Neutrophil (primary cell): ENCODE measurements around the gene PAOX.
"Not testable (repeated sequence)": the region's sequence is repeated elsewhere in the genome, so short reads cannot be mapped to it uniquely, and the experiment has no call there.

Experiments used
- H3K27ac ChIP-seq: fragments of 200-600 bp; sonication (generic); 2 replicates; pipeline ENCODE4 v1.5.1; 2016; ENCODE audit warnings: mild to moderate bottlenecking, moderate library complexity
- H3K27me3 ChIP-seq: fragments of 200-600 bp; sonication (generic); 2 replicates; pipeline ENCODE4 v1.6.0; 2016; ENCODE audit warnings: mild to moderate bottlenecking
- H3K36me3 ChIP-seq: fragments of 200-600 bp; sonication (generic); 2 replicates; pipeline ENCODE4 v1.5.1; 2017
- H3K4me1 ChIP-seq, 2 experiments: fragments of 200-600 bp in 1 of 2; sonication (generic) in 1 of 2; 1 replicate in 1 of 2; 2 replicates in 1 of 2; pipeline versions ENCODE4 v1.5.1 to v1.6.1; 2013 to 2016; ENCODE audit warnings: low read depth in 1 of 2, low read length in 1 of 2, mild to moderate bottlenecking in 1 of 2, moderate library complexity in 1 of 2; ENCODE audit not compliant: control insufficient read depth in 1 of 2, insufficient read depth in 1 of 2
- H3K4me3 ChIP-seq, 2 experiments: fragments of 200-600 bp in 1 of 2; sonication (generic) in 1 of 2; 1 replicate in 1 of 2; 2 replicates in 1 of 2; pipeline ENCODE4 v1.5.1; 2013 to 2016; ENCODE audit warnings: low read depth in 1 of 2, low read length in 1 of 2, mild to moderate bottlenecking in 1 of 2, moderate library complexity in 1 of 2
- H3K9me3 ChIP-seq: fragments of 200-600 bp; sonication (generic); 2 replicates; pipeline ENCODE4 v1.5.1; 2016
- TF ChIP-seq, protein P1 (sequence below): fragments of 200-600 bp; sonication (generic); IDR thresholded peaks from 2 replicates; pipeline ENCODE4 v1.5.1; 2016; ENCODE audit warnings: antibody characterized with exemption

The PAOX gene

DNA sequence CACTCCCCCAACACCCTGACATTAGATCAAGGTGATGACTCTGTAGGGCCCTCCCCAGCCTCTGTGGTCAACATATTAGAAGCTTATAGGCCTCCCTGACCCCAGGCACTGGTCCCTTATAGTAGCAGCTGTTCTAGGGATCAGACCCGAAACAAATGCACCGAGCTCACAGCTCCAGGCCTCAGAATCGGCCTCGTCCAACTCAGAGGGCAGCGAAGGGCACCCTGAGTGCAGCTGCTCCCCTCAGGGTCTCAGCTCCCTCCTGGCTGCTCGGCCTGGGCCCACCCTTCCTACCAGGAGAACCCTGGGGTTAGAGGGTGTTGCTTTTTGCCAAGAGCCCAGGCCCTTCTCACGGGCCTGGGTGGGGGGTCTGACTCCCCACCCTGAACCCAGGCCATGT lies 10.9 kb upstream of the PAOX start:
- Histone ChIP-seq H3K27ac (no peak overlapping the region), H3K4me1 (peaks cover 0 to 5% of the 10 kb centered on the region in 2 experiments), H3K9me3 (no peaks in the 10 kb centered on the region), H3K4me3 (no peak overlapping the region), H3K36me3 (peaks cover 60% of the 10 kb centered on the region), H3K27me3 (no peaks in the 10 kb centered on the region)
- TF ChIP-seq, protein P1, sequence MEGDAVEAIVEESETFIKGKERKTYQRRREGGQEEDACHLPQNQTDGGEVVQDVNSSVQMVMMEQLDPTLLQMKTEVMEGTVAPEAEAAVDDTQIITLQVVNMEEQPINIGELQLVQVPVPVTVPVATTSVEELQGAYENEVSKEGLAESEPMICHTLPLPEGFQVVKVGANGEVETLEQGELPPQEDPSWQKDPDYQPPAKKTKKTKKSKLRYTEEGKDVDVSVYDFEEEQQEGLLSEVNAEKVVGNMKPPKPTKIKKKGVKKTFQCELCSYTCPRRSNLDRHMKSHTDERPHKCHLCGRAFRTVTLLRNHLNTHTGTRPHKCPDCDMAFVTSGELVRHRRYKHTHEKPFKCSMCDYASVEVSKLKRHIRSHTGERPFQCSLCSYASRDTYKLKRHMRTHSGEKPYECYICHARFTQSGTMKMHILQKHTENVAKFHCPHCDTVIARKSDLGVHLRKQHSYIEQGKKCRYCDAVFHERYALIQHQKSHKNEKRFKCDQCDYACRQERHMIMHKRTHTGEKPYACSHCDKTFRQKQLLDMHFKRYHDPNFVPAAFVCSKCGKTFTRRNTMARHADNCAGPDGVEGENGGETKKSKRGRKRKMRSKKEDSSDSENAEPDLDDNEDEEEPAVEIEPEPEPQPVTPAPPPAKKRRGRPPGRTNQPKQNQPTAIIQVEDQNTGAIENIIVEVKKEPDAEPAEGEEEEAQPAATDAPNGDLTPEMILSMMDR, result no peak

DNA sequence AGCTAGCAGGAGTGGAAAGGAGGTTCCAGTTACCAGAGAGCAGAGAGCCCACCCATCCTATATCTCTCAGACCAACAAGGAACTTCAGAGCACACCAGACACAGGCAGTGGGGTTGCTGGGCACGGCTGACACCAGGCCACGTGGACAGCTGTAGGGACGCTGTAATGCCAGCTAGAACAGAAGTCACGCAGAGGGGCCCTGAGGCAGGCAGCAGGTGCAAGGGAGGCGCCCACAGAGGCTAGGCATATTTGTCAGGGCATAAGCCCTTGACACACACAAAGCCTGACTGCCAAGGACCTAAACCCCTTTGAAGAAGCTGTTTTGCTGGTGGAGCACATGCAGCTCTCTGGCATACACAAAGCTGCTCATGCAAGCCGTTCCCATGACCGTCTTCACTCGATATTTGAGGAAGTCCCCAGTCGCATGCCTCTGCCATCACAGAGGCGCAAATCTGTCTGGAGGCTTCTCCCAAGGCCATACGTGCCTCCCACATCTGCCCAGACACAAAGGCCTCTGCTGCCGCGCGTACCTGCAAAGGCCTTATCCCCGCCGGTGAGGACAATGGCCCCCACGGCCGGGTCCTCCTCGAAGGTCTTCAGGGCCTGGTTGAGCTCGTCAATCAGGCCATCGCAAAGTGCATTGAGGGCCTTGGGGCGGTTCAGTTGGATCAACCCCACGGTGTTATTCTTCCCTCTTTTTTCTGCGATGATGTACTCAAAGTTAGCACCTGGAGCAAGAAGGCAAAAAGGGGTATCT lies 8.9 kb upstream of the PAOX start:
- Histone ChIP-seq H3K4me3 (no peak overlapping the region), H3K27me3 (peaks cover 5% of the 10 kb centered on the region), H3K4me1 (peaks cover 5 to 12% of the 10 kb centered on the region in 2 experiments), H3K9me3 (no peaks in the 10 kb centered on the region), H3K27ac (no peak overlapping the region), H3K36me3 (peaks cover 45% of the 10 kb centered on the region)
- TF ChIP-seq, protein P1, result no peak

DNA sequence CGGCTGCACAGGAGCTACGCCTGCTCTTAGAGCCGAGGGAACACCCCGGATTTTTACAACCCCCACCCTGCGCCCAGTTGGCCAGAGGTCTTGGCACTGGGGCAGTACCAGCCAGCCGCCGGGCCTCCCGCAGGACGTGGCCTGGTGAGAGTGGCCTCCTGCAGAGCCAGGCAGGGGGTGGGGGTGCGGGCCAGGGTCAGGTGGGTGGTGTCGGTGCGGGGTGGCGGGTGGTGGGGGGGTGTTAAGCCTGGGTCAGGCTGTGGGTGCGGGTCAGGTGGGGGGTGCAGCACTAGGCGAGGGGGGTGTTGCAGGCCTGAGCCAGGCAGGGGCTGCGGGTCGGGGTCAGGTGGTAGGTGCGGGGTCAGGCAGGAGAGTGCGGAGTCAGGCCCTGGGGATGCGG lies 6.6 kb upstream of the PAOX start:
- peak overlapping the region in 1 of 2 experiments; percentile 75 for H3K4me3 ChIP-seq
- H3K9me3 ChIP-seq, result no peaks in the 10 kb centered on the region

DNA sequence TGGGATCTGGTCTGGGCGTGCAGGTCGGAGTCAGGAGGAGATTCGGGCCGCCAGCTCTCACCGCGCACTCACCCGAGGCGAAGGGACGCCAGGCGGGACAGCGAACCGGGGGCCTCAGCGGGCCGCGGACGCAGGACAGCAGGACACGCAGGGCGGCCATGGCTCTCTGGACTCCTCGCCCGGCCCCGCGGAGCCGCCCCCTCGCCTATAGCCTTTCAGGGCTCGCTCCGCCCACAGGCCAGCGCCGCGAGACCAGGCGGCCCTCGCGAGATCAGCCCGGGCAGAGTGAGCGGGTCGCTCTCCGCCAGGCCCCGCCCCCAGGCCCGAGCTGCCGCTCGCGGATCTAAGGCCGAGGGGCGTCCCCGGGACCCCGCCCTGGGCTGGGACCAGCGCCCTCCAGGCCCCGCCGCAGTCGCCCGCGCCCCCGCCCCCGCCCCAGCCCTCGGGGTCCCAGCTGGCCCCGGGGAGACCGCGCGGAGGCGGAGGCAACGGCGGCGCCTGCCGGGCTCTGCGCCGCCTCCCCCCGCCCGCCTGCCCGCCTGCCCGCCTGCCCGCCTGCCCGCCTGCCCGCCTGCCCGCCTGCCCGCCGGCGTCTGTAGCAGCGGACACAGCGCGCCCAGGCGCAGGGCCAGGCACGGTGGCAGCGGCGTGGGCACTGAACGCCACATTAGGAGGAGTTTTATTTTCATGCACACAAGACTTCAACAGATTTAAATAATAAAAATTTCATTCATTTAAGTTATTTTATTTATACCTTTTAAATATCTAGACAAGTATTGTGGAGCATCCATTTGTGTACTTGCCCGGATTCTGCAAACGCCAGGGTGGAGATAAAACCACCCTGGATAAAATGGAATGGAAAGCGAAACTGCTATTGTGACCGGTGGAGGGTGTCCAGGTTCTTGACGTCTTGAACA lies 5.6 kb upstream of the PAOX start, which contains the start of gene ECHS1:
Gene ECHS1, minus strand, starts transcription at position 181 of the 917 bp plus-strand sequence. Its CDS starts 21 bp downstream, at position 160.
- peak within 1 kb of the TSS; percentile 67 to 75 for H3K4me3 ChIP-seq
- H3K36me3 ChIP-seq, result peaks cover 22% of the 10 kb centered on the region
- peak within 1 kb of the TSS; percentile 77 for H3K27ac ChIP-seq
- peaks cover 15 to 21% of the 10 kb centered on the region in 2 experiments for H3K4me1 ChIP-seq
- H3K27me3 ChIP-seq, result peaks cover 38% of the 10 kb centered on the region
- TF ChIP-seq, protein P1, result peak; percentile 27
- H3K9me3 ChIP-seq, result no peaks in the 10 kb centered on the region

More for the DNA sequence above, 6.6 kb upstream of the PAOX start:
- H3K27ac ChIP-seq, result no peak overlapping the region
- H3K36me3 ChIP-seq, result peaks cover 26% of the 10 kb centered on the region
- peaks cover 6 to 12% of the 10 kb centered on the region in 2 experiments for H3K4me1 ChIP-seq
- H3K27me3 ChIP-seq, result peaks cover 28% of the 10 kb centered on the region
- TF ChIP-seq, protein P1, result no peak

DNA sequence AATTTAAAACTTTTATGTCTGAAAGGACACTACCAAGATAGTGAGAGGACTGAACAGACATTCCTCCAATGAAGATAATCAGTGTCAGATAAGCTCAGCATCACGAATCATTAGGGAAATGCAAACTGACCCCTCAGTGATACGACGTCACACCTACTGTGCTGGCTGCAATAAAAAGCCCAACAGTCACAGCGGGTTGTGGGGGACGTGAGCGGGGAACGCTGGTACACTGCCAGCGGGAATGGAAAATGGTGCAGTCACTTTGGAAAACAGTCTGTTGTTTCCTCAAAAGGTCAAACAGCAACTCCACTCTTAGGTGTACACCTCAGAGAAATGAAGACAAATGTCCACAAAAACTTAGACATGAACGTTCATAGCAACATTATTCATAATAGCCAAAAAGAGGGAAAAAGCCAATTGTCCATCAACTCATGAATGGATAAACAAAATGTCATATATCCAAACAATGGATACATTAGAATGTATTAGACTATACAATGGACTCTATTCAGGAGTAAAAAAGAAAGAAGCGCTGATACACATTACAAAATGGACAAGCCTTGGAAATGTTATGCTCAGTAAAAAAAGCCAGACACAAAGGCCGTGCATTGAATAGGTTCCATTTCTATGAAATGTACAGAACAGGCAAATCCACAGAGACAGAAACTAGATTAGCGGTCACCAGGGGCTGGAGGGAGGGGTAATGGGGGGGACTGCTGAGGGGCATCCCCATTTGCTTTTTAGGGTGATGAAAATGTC lies 3.5 kb upstream of the PAOX start:
- H3K4me3 ChIP-seq, result no peak overlapping the region

DNA sequence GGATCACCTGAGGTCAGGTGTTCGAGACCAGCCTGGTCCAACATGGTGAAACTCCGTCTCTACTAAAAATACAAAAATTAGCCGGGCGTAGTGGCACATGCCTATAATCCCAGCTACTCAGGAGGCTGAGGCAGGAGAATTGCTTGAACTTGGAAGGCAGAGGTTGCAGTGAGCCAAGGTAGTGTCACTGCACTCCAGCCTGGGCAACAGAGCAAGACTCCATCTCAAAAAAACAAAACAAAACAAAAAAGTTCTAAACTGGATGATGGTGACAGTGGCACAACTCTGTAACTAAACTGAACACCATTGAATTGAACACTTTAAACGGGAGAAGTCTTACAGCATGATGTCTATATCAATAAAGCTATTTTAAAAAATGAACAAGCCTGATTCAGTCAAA lies 2.9 kb upstream of the PAOX start:
- not testable (repeated sequence) for H3K36me3 ChIP-seq, H3K9me3 ChIP-seq, H3K27ac ChIP-seq, H3K4me3 ChIP-seq
- peaks cover 17 to 32% of the 10 kb centered on the region in 2 experiments for H3K4me1 ChIP-seq
- peaks cover 64% of the 10 kb centered on the region for H3K27me3 ChIP-seq

More for the DNA sequence above, 3.5 kb upstream of the PAOX start:
- TF ChIP-seq, protein P1, result no peak
- peaks cover 2% of the 10 kb centered on the region for H3K36me3 ChIP-seq
- peaks cover 57% of the 10 kb centered on the region for H3K27me3 ChIP-seq
- H3K4me1 ChIP-seq, result peaks cover 17 to 32% of the 10 kb centered on the region in 2 experiments
- no peaks in the 10 kb centered on the region for H3K9me3 ChIP-seq
- no peak overlapping the region for H3K27ac ChIP-seq
